ENCODE results near the gene LRRC8D.

DNA sequence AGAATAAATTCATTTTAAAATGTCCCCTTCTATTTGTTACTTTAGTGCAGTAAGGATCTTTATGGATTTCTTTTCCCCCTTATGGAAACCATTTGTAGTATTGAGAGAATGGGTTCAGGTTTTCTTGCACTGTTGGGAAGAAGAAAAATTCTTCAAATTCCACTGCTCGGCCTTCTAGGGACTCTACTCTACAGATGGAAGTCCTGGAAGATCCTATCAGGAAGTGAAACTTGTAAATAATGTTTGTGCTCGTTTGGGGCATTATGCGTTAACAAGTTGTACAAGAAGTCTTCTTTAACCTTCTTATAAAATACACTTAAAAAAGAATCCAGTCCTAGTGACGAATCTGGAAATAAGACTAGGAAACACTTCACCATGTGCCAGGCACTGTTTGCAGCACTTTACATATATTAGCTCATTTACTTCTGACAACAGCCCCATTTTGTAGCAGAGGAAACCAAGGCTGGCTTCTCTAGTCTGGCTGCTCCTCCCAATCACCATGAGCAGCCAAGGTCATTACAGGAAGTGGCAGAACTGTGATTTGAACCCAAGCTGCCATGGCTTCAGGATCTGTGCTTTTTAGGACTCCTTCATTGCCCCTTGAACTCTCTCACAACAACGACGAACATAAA, 11.8 kb downstream of the LRRC8D start:
- TF ChIP-seq, protein P1, sequence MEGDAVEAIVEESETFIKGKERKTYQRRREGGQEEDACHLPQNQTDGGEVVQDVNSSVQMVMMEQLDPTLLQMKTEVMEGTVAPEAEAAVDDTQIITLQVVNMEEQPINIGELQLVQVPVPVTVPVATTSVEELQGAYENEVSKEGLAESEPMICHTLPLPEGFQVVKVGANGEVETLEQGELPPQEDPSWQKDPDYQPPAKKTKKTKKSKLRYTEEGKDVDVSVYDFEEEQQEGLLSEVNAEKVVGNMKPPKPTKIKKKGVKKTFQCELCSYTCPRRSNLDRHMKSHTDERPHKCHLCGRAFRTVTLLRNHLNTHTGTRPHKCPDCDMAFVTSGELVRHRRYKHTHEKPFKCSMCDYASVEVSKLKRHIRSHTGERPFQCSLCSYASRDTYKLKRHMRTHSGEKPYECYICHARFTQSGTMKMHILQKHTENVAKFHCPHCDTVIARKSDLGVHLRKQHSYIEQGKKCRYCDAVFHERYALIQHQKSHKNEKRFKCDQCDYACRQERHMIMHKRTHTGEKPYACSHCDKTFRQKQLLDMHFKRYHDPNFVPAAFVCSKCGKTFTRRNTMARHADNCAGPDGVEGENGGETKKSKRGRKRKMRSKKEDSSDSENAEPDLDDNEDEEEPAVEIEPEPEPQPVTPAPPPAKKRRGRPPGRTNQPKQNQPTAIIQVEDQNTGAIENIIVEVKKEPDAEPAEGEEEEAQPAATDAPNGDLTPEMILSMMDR (IDR thresholded peaks at IDR 0.05): no peak
- no peak for TF ChIP-seq POLR2A (IDR thresholded peaks at IDR 0.05)
